HUES6 (cell line): ENCODE measurements around the gene KLK13.

Experiments used
- H3K27ac ChIP-seq: 2 replicates; pipeline ENCODE4 v1.7.0; 2013; ENCODE audit warnings: low read depth, mild to moderate bottlenecking, low read length, inconsistent platforms
- H3K27me3 ChIP-seq: 2 replicates; pipeline ENCODE4 v1.6.1; 2013; ENCODE audit warnings: low read length; ENCODE audit not compliant: control insufficient read depth, insufficient read depth
- H3K36me3 ChIP-seq: 2 replicates; pipeline ENCODE4 v1.6.1; 2013; ENCODE audit warnings: low read length; ENCODE audit not compliant: control insufficient read depth, insufficient read depth
- H3K4me1 ChIP-seq: 2 replicates; pipeline ENCODE4 v1.6.1; 2013; ENCODE audit warnings: low read length; ENCODE audit not compliant: control insufficient read depth, insufficient read depth
- H3K4me3 ChIP-seq: 2 replicates; pipeline ENCODE4 v1.5.1; 2013; ENCODE audit warnings: low read depth, low read length
- H3K9ac ChIP-seq: one replicate; pipeline ENCODE4 v1.6.1; 2013; ENCODE audit warnings: mild to moderate bottlenecking, low read length
- H3K9me3 ChIP-seq: 2 replicates; pipeline ENCODE4 v1.6.1; 2013; ENCODE audit warnings: low read depth, low read length; ENCODE audit not compliant: control insufficient read depth, insufficient read depth

KLK13 gene

DNA sequence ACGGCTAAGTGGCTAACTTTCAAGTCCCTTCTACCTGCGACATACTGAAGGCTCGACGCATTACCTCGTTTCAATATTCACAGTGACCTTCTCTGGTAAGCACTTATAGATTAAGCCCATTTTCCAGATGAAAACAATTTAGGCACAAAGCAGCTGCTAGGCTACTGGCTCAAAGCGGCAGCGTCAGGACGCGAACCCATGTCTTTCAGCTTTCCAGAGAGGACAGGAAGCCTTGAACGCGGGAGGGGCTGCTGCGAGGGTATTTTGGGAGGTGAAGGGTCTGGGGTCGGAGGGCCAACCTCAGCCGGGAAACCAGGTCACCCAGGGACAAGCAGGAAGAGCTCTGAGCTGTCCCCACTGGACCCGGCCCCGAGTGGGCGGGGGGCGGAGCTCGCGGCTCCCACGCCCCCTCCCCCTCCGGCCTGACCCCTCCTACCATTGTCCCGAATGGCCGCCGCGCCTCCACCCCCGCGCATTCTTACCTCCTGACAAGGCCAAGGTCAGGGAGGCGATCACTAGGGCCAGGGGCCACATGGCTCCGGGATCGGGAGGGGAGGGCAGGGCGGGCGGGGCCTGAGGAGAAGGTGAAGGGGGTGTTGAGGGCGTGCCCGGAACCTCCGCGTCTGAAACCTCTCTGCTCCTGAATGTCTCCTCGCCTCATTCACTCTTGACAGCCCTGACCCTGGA, at the start of gene KLK13:
Gene KLK13 (minus strand): TSS at position 559 of the 687 bp plus-strand sequence. CDS start 25 bp downstream, at position 534.
- no peaks in the 10 kb centered on the region for H3K36me3 ChIP-seq
- H3K4me1 ChIP-seq: peaks cover 7% of the 10 kb centered on the region; the same call in 1 of the 2 replicates
- peak within 1 kb of the TSS; percentile 68 for H3K4me3 ChIP-seq
- H3K27ac ChIP-seq: no peak within 1 kb of the TSS
- H3K9me3 ChIP-seq: 0 out of 2 replicates have a peak, but pooled peaks cover 2% of the 10 kb centered on the region
- H3K27me3 ChIP-seq: peaks cover 8% of the 10 kb centered on the region; the same call in 1 of the 2 replicates
- no peak within 1 kb of the TSS for H3K9ac ChIP-seq

- no peaks in the 10 kb centered on the region for H3K4me1 ChIP-seq
- no peak overlapping the region for H3K9ac ChIP-seq
- no peaks in the 10 kb centered on the region for H3K9me3 ChIP-seq
- H3K36me3 ChIP-seq: no peaks in the 10 kb centered on the region
- H3K27ac ChIP-seq: no peak overlapping the region
- H3K4me3 ChIP-seq: no peak overlapping the region
- H3K27me3 ChIP-seq: peaks cover 37% of the 10 kb centered on the region
These were observed 49.3 kb upstream of the KLK13 start for GRCh38 chr19:51114087-51114729.

GRCh38 chr19:51111606-51112005, 46.7 kb upstream of the KLK13 start:
- peaks cover 5% of the 10 kb centered on the region; the same call in 1 of the 2 replicates for H3K4me1 ChIP-seq
- H3K4me3 ChIP-seq: no peak overlapping the region
- no peak overlapping the region for H3K27ac ChIP-seq
- H3K36me3 ChIP-seq: no peaks in the 10 kb centered on the region
- H3K9ac ChIP-seq: no peak overlapping the region
- no peaks in the 10 kb centered on the region for H3K9me3 ChIP-seq
- H3K27me3 ChIP-seq: peaks cover 34% of the 10 kb centered on the region

DNA sequence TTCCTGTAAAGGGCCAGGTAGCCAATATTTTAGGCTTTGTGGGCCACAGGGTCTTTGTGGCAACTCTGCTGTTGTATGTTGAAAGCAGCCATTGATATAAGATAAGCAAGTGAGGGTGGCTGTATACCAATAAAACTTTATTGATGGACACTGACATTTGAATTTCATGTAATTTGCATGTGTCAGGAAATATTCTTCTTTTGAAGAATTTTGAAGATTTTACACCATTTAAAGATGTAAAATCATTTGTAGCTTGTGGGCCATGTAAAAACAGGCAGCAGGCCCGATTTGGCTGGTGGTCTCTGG, 45.7 kb upstream of the KLK13 start:
- Histone ChIP-seq H3K36me3 (no peaks in the 10 kb centered on the region), H3K9ac (no peak overlapping the region), H3K27me3 (peaks cover 32% of the 10 kb centered on the region), H3K9me3 (no peaks in the 10 kb centered on the region), H3K4me1 (peaks cover 5% of the 10 kb centered on the region; the same call in 1 of the 2 replicates), H3K27ac (no peak overlapping the region), H3K4me3 (no peak overlapping the region)

- Histone ChIP-seq H3K4me1 (peaks cover 5% of the 10 kb centered on the region; the same call in 1 of the 2 replicates), H3K27me3 (peaks cover 22% of the 10 kb centered on the region), H3K27ac (no peak overlapping the region), H3K36me3 (peaks cover 6% of the 10 kb centered on the region; the same call in 1 of the 2 replicates), H3K4me3 (peak overlapping the region; percentile 94), H3K9me3 (no peaks in the 10 kb centered on the region), H3K9ac (no peak overlapping the region)
These were observed 43.9 kb upstream of the KLK13 start for GRCh38 chr19:51108805-51109146.

- Histone ChIP-seq H3K36me3 (peaks cover 6% of the 10 kb centered on the region; the same call in 1 of the 2 replicates), H3K4me1 (peaks cover 5% of the 10 kb centered on the region; the same call in 1 of the 2 replicates), H3K27me3 (peaks cover 17% of the 10 kb centered on the region), H3K9me3 (no peaks in the 10 kb centered on the region), H3K9ac (peak within 1 kb of the TSS; percentile 65), H3K27ac (no peak within 1 kb of the TSS), H3K4me3 (peak within 1 kb of the TSS; percentile 94)
These were observed 43.3 kb upstream of the KLK13 start, which contains the start of gene CTU1 for GRCh38 chr19:51108066-51108804. TSS of gene CTU1 (minus strand) at chr19:51108409. CDS start at chr19:51104569, 3,840 bp downstream.

DNA sequence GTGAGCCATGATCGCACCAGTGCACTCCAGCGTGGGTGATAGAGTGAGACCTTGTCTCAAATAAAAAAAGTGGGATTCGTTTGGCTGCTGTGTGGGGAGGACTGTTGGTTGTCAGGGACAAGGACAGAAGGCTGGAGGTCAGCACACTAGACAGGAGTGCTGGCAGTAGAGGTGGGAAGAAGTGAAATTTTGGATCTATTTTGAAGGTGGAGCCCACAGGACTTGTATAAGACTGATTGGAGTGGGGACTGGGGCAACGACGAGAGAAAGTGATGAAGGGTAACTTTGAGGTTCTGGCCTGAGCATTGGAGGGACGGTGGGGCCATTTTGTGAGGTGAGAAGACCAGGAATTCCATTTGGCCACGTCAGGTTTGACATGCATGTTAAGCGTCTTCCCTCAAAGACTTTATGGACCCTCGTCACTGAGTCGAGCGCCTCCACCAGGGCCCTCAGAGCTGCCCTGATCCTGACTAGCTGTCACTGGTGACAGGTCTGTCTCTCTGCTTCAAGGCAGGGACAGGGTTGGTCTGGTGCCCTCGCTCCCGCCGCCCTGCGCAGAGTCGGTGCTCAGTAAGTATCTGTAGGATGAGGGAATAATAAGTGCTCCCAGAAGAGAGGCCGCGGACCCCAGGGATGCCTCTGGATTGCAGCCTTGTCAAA, 42.6 kb upstream of the KLK13 start:
- Histone ChIP-seq H3K9ac (peak overlapping the region; percentile 65), H3K4me3 (peak overlapping the region; percentile 94), H3K36me3 (peaks cover 10% of the 10 kb centered on the region; the same call in 1 of the 2 replicates), H3K4me1 (peaks cover 5% of the 10 kb centered on the region; the same call in 1 of the 2 replicates), H3K9me3 (no peaks in the 10 kb centered on the region), H3K27ac (no peak overlapping the region), H3K27me3 (peaks cover 10% of the 10 kb centered on the region)

GRCh38 chr19:51103926-51104341, 39.0 kb upstream of the KLK13 start:
- Histone ChIP-seq H3K27ac (no peak overlapping the region), H3K36me3 (peaks cover 13% of the 10 kb centered on the region; the same call in 1 of the 2 replicates), H3K4me1 (peaks cover 9% of the 10 kb centered on the region; the same call in 1 of the 2 replicates), H3K27me3 (no peaks in the 10 kb centered on the region), H3K9me3 (no peaks in the 10 kb centered on the region), H3K4me3 (no peak overlapping the region), H3K9ac (no peak overlapping the region)

GRCh38 chr19:51102991-51103390, 38.1 kb upstream of the KLK13 start:
- no peak overlapping the region for H3K4me3 ChIP-seq
- H3K9ac ChIP-seq: no peak overlapping the region
- peaks cover 13% of the 10 kb centered on the region; the same call in 1 of the 2 replicates for H3K36me3 ChIP-seq
- no peak overlapping the region for H3K27ac ChIP-seq
- H3K9me3 ChIP-seq: no peaks in the 10 kb centered on the region
- no peaks in the 10 kb centered on the region for H3K27me3 ChIP-seq
- H3K4me1 ChIP-seq: peaks cover 9% of the 10 kb centered on the region; the same call in 1 of the 2 replicates

GRCh38 chr19:51101171-51101865, 36.4 kb upstream of the KLK13 start:
- H3K9ac ChIP-seq: no peak overlapping the region
- no peaks in the 10 kb centered on the region for H3K27me3 ChIP-seq
- H3K4me3 ChIP-seq: no peak overlapping the region
- H3K36me3 ChIP-seq: peaks cover 17% of the 10 kb centered on the region; the same call in 1 of the 2 replicates
- H3K4me1 ChIP-seq: 0 out of 2 replicates have a peak, but pooled peaks cover 4% of the 10 kb centered on the region
- no peak overlapping the region for H3K27ac ChIP-seq
- H3K9me3 ChIP-seq: no peaks in the 10 kb centered on the region
